ENCODE results near the gene FBXO41.
A peak's percentile ranks its signal among the peaks of the same experiment; 100 is the strongest.

The FBXO41 gene

DNA sequence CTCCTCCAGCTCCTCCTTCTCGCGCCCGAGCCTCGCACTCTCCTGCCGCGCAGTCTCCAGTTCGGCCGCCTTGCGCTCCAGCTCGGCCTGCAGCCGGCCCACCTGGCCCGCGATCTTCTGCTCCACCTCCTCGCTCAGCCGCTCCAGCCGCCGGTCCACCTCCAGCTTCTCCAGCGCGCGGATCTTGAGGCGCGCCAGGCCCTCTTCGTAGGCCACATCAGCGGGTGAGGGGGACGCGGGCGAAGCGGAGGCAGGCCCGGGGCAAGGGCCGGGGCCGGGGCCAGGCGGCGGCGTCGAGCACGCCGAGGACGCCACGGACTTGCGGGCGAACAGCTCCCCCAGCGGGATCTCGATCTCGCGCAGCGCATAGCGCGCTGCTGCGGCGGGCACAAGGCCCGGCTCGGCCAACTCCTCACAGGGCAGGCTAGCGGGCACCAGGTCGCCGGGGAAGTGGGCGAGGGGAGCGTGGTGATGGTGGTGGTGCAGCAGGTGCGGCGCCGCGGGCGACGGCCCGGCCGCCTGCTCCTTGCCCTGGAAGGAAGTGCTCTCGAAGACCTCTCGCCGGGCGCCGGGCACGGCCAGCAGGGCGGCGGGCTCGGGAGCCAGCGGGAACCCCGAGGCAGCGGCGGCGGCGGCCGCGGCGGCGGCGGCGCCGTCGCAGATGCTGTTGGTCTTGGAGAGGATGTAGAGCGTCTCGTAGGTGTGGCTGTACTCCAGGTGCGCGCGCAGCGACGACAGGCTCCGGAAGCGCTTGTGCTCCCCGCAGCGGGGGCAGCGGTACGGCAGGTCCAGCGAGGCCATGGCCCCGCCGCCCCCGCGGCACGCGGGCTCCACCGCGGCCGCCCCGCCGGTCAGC lies 15.2 kb downstream of the FBXO41 start:
- ChIA-PET CTCF (interaction anchor here (0.7 to 2.1 kb wide), 9 partner anchors 9 to 157 kb away, joined by 3 to 8 read pairs (median 6); no protein-coding TSS in a partner anchor), POLR2A (interaction anchor here (1.3 to 2.1 kb wide), 3 partner anchors 12 to 35 kb away, joined by 4 to 7 read pairs (median 5); partner anchors contain the start of genes CCT7 and PRADC1)
- Histone ChIP-seq H3K36me3 (ENCODE audit: control insufficient read depth in 2 of 2, insufficient read depth in 1 of 2, low read length in 2 of 2) (peaks cover 0 to 25% of the 10 kb centered on the region in 2 experiments; a peak in 2 of 3 replicates), H3K9me3 (ENCODE audit: control insufficient read depth, insufficient read depth, low read depth, low read length) (no peaks in the 10 kb centered on the region), H3K27ac (ENCODE audit: extremely low read depth, low read depth, low read length) (peak overlapping the region; percentile 53; the same call in 1 of the 2 replicates), H3K4me3 (ENCODE audit: low read depth, low read length) (peak overlapping the region; percentile 44), H3K4me1 (ENCODE audit: control insufficient read depth, insufficient read depth, low read length) (peaks cover 4% of the 10 kb centered on the region; the same call in 1 of the 2 replicates)
- TF ChIP-seq GLI2 (tag by site-specific recombination; IDR thresholded peaks at IDR 0.05; ENCODE audit: borderline replicate concordance, low read depth) = no peak
- TF ChIP-seq ZNF16 (tag by site-specific recombination; IDR thresholded peaks at IDR 0.05; ENCODE audit: low read depth) = no peak
- TF ChIP-seq, protein P1, sequence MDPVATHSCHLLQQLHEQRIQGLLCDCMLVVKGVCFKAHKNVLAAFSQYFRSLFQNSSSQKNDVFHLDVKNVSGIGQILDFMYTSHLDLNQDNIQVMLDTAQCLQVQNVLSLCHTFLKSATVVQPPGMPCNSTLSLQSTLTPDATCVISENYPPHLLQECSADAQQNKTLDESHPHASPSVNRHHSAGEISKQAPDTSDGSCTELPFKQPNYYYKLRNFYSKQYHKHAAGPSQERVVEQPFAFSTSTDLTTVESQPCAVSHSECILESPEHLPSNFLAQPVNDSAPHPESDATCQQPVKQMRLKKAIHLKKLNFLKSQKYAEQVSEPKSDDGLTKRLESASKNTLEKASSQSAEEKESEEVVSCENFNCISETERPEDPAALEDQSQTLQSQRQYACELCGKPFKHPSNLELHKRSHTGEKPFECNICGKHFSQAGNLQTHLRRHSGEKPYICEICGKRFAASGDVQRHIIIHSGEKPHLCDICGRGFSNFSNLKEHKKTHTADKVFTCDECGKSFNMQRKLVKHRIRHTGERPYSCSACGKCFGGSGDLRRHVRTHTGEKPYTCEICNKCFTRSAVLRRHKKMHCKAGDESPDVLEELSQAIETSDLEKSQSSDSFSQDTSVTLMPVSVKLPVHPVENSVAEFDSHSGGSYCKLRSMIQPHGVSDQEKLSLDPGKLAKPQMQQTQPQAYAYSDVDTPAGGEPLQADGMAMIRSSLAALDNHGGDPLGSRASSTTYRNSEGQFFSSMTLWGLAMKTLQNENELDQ (tag by site-specific recombination; IDR thresholded peaks at IDR 0.05; ENCODE audit: low read depth) = no peak
- no peak for TF ChIP-seq HOXC10 (CRISPR knock-in tag; IDR thresholded peaks at IDR 0.05)
- TF ChIP-seq ZNF366 (tag by site-specific recombination; conservative IDR thresholded peaks at IDR 0.05) = no peak
- peak; percentile 68 for TF ChIP-seq ZBTB8A (tag by site-specific recombination; IDR thresholded peaks at IDR 0.05)
- TF ChIP-seq MYNN (tag by site-specific recombination; IDR thresholded peaks at IDR 0.05; ENCODE audit: borderline replicate concordance) = no peak
- no peak for TF ChIP-seq ZNF391 (tag by site-specific recombination; IDR thresholded peaks at IDR 0.05; ENCODE audit: borderline replicate concordance, low read depth)
- no peak for TF ChIP-seq ZSCAN30 (tag by site-specific recombination; IDR thresholded peaks at IDR 0.05)
- TF ChIP-seq ZNF660 (tag by site-specific recombination; IDR thresholded peaks at IDR 0.05) = peak; percentile 47; the same call in 1 of the 2 replicates
- TF ChIP-seq ZFP69B (tag by site-specific recombination; IDR thresholded peaks at IDR 0.05) = no peak
- no peak for TF ChIP-seq ZNF707 (tag by site-specific recombination; IDR thresholded peaks at IDR 0.05)
- no peak for TF ChIP-seq ZNF549 (tag by site-specific recombination; IDR thresholded peaks at IDR 0.05)
- no peak for TF ChIP-seq ZNF654 (tag by site-specific recombination; IDR thresholded peaks at IDR 0.05; ENCODE audit: low read depth)
- no peak for TF ChIP-seq YY1 (tag by site-specific recombination; IDR thresholded peaks at IDR 0.05)
- no peak for TF ChIP-seq ZNF155 (tag by site-specific recombination; IDR thresholded peaks at IDR 0.05)
- TF ChIP-seq ZFP3 (tag by site-specific recombination; IDR thresholded peaks at IDR 0.05; ENCODE audit: low read depth) = no peak
- TF ChIP-seq, protein P2, sequence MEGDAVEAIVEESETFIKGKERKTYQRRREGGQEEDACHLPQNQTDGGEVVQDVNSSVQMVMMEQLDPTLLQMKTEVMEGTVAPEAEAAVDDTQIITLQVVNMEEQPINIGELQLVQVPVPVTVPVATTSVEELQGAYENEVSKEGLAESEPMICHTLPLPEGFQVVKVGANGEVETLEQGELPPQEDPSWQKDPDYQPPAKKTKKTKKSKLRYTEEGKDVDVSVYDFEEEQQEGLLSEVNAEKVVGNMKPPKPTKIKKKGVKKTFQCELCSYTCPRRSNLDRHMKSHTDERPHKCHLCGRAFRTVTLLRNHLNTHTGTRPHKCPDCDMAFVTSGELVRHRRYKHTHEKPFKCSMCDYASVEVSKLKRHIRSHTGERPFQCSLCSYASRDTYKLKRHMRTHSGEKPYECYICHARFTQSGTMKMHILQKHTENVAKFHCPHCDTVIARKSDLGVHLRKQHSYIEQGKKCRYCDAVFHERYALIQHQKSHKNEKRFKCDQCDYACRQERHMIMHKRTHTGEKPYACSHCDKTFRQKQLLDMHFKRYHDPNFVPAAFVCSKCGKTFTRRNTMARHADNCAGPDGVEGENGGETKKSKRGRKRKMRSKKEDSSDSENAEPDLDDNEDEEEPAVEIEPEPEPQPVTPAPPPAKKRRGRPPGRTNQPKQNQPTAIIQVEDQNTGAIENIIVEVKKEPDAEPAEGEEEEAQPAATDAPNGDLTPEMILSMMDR (tag by site-specific recombination; IDR thresholded peaks at IDR 0.05) = peak; percentile 75; the same call in 1 of the 2 replicates
- no peak for TF ChIP-seq ZNF501 (tag by site-specific recombination; IDR thresholded peaks at IDR 0.05)
- TF ChIP-seq, protein P3, sequence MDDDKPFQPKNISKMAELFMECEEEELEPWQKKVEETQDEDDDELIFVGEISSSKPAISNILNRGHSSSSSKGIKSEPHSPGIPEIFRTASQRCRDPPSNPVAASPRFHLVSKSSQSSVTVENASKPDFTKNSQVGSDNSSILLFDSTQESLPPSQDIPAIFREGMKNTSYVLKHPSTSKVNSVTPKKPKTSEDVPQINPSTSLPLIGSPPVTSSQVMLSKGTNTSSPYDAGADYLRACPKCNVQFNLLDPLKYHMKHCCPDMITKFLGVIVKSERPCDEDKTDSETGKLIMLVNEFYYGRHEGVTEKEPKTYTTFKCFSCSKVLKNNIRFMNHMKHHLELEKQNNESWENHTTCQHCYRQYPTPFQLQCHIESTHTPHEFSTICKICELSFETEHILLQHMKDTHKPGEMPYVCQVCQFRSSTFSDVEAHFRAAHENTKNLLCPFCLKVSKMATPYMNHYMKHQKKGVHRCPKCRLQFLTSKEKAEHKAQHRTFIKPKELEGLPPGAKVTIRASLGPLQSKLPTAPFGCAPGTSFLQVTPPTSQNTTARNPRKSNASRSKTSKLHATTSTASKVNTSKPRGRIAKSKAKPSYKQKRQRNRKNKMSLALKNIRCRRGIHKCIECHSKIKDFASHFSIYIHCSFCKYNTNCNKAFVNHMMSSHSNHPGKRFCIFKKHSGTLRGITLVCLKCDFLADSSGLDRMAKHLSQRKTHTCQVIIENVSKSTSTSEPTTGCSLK (tag by site-specific recombination; IDR thresholded peaks at IDR 0.05) = no peak
- TF ChIP-seq, protein P4, sequence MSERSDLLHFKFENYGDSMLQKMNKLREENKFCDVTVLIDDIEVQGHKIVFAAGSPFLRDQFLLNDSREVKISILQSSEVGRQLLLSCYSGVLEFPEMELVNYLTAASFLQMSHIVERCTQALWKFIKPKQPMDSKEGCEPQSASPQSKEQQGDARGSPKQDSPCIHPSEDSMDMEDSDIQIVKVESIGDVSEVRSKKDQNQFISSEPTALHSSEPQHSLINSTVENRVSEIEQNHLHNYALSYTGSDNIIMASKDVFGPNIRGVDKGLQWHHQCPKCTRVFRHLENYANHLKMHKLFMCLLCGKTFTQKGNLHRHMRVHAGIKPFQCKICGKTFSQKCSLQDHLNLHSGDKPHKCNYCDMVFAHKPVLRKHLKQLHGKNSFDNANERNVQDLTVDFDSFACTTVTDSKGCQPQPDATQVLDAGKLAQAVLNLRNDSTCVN (tag by site-specific recombination; optimal IDR thresholded peaks at IDR 0.05) = peak; percentile 81
- TF ChIP-seq, protein P5, sequence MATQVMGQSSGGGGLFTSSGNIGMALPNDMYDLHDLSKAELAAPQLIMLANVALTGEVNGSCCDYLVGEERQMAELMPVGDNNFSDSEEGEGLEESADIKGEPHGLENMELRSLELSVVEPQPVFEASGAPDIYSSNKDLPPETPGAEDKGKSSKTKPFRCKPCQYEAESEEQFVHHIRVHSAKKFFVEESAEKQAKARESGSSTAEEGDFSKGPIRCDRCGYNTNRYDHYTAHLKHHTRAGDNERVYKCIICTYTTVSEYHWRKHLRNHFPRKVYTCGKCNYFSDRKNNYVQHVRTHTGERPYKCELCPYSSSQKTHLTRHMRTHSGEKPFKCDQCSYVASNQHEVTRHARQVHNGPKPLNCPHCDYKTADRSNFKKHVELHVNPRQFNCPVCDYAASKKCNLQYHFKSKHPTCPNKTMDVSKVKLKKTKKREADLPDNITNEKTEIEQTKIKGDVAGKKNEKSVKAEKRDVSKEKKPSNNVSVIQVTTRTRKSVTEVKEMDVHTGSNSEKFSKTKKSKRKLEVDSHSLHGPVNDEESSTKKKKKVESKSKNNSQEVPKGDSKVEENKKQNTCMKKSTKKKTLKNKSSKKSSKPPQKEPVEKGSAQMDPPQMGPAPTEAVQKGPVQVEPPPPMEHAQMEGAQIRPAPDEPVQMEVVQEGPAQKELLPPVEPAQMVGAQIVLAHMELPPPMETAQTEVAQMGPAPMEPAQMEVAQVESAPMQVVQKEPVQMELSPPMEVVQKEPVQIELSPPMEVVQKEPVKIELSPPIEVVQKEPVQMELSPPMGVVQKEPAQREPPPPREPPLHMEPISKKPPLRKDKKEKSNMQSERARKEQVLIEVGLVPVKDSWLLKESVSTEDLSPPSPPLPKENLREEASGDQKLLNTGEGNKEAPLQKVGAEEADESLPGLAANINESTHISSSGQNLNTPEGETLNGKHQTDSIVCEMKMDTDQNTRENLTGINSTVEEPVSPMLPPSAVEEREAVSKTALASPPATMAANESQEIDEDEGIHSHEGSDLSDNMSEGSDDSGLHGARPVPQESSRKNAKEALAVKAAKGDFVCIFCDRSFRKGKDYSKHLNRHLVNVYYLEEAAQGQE (tag by site-specific recombination; IDR thresholded peaks at IDR 0.05) = no peak
- TF ChIP-seq, protein P6, sequence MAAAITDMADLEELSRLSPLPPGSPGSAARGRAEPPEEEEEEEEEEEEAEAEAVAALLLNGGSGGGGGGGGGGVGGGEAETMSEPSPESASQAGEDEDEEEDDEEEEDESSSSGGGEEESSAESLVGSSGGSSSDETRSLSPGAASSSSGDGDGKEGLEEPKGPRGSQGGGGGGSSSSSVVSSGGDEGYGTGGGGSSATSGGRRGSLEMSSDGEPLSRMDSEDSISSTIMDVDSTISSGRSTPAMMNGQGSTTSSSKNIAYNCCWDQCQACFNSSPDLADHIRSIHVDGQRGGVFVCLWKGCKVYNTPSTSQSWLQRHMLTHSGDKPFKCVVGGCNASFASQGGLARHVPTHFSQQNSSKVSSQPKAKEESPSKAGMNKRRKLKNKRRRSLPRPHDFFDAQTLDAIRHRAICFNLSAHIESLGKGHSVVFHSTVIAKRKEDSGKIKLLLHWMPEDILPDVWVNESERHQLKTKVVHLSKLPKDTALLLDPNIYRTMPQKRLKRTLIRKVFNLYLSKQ (tag by site-specific recombination; IDR thresholded peaks at IDR 0.05; ENCODE audit: borderline replicate concordance) = no peak

All from HEK293 (cell line).